T-helper 1 cell treated with Interleukin-12 subunit alpha and Interleukin-12 subunit beta and Interleukin-4 antibody, amounts not matched to agents 30 ng/mL and 1 ng/mL, for 36 hours (primary cell): ENCODE results near the gene EXPH5. TPM values are rescaled to one million over a fixed set of nuclear protein-coding genes. Genes with fewer than 3 reads are reported as not detected.

Source experiments
- intact Hi-C: fragments of 100-400 bp; cut with micrococcal nuclease; formaldehyde crosslinking; loops from one replicate; pipeline ENCODE4 v1.15.1; 2024
- total RNA-seq: library from RNA; stranded (reverse); gene quantifications from 2 replicates; pipeline ENCODE4 v1.2.3, GENCODE V29; 2022

EXPH5 gene
- total RNA-seq, 1 donor from 2014 or later: 0.88 TPM

DNA sequence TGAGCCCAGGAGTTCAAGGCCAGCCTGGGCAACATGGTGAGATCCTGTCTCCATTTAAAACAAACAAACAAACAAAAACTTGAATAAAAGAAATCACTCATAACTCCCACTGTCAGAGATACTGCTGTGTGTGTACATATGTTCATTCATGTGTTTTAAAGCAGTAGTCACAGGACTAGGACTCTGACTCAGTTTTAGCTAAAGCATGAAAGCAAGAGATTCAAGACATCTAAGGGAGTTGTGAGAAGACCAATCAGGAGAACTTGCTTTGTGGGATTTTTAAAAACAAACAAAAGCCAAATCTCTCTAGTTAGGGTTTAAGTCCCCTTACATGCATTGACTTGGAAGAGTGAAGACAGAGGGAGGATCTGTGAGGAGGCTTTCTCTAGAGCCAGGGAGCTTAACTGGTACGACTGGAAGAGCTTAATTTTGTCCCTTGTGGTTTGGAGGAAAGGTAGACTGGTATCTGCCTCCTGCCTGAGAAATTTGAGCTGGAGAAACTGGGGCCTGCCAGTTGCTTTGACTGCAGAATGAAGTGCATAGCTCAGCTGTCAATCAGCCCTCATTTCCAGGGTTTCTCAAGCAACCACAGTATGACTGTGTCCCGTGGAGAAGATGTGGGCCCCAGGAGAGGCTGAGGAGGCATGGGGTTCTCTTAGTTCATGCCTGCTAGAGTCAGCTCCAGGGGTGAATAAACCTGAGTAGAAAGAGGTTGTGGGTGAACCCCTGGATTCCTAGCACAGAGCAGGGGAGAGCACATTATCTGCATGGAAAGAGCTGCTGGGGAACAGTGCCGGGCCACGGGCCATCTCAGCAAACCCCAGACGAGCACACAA is 30.6 kb downstream of the EXPH5 start:
- intact Hi-C loops: no loop called here

DNA sequence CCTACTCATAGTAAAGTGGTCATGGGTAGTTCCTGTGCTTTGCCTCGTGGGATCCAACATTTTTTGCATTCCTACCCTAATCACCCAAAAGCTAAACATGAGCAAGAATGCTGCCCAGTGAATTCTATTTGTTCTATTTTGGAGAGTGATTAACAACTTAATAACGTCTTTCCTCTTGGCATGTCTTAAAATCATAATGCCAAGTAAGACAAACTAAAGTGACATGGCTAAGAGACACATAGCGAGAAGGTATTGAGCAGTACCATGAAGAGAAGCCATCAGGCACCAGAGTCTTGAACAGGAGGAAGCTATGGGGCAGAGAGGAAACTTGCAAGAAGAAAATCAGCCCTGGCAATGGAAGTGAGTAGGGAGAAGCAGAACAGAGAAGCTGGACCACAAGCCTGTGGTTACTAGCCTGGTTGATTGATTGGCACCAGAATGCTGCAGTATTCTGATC is 32.0 kb downstream of the EXPH5 start:
- intact Hi-C loops: no loop called here

- intact Hi-C loops: no loop called here
These were observed 33.7 kb downstream of the EXPH5 start for GRCh38 chr11:108559904-108560303.

- intact Hi-C loops: no loop called here
These were observed 34.2 kb downstream of the EXPH5 start for GRCh38 chr11:108559340-108559739.

- intact Hi-C loops: no loop called here
These were observed 35.3 kb downstream of the EXPH5 start for GRCh38 chr11:108558222-108558621.

DNA sequence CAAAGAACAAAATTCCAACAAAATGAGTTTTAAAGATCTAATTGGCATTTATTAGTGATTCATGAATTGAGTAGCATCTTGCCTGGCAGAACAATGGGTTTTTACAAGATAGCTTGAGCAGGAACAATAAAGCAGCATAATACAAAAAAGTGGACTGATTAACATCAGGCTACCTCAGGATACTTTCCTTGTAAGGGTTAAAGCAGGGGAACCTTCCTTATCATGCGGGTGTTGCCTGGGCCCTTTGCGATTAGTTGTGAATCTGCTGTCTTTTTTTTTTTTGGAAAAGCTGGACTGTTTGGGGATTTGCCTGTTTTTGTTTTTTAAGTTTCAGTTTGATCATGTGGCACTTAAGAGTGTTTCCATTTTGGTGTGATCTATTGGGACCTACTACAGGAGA is 37.5 kb downstream of the EXPH5 start:
- intact Hi-C loops: no loop called here

- intact Hi-C loops: no loop called here
These were observed 41.7 kb downstream of the EXPH5 start for GRCh38 chr11:108551651-108552462.

DNA sequence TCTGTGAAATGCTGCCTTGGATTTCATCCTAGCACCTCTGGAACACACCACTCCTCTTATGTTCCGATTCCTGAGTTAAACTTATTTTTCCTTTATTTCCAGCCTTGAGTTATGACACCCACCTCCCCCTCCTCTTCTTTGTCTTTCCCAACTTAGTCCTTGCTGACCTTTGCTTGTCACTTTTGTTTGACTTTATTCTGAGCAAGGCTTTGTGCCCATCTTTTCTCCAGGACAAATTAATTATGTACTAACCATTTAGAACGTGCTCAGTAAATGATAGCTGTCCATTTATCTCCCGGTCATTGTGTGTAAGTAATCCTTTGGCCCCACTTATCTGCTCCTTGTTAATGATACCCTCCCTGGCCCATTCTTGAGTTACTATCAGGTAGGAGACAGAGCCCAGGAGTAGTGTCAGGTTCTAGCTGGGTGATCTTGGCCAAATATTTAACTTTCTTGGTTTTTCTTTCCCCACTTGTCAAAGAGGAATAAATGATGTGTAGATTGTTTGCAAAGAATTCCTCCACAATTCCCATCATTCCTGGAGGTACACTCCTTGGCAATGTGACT is 44.2 kb downstream of the EXPH5 start:
- intact Hi-C loops: no loop called here

DNA sequence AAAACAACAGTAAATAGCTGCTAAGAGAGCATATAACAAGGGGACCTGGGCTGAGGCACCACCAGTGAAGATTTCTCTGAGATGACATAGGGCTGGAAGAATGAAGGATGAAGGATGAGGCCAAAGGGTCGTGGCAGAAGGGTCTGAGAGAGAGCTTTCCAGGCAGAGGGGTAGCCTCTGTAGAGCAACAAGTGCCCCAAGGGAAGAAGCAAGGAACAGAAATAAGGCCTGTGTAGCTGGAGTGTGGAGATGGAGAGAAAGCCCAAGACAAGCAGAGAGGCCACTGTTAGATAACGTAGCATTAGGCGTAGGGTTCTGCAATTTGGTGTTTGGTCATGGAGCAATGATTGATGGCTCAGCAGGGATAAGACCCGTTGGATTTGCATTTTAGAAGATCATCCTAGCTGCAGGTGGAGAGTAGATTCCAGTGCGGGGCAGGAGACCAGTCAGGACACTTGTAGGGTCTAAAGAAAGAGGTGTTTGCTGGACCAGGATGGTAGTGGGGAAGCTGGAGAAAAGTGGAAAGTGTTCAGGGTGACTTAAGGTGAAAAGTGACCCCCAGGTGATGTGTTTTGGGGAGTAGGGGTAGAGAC is 47.6 kb downstream of the EXPH5 start:
- intact Hi-C loops: no loop called here

DNA sequence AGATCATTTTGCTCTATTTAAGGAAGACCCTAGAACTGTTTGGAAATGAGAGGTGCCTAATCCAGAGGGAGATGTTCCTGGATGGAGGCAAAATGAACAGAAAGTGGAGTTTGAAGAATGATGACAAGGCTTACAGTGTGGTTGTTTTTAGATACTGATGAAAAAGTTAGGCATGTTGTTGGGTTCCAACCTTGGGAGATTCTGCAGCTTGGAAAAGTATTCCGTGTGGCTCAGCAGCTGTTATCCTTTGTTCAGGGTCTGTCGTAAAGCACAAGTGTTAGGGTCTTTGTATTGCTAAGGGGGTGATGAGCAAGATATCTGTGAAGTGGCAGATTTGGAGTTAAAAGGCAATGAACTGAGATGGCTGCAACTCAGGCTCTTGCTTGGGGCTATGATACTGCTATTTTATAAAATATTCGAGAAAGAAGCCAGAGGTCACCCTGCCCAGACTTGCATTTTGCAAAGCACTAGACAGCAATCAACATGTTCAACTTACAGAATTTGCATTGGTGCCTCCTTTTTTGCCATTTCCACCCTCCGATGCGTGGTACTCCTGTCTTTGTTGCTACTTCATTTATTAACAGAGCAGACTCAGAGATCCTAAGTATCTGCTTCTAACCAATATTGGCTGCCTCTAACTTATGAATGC is 50.1 kb downstream of the EXPH5 start:
- intact Hi-C loops: no loop called here

DNA sequence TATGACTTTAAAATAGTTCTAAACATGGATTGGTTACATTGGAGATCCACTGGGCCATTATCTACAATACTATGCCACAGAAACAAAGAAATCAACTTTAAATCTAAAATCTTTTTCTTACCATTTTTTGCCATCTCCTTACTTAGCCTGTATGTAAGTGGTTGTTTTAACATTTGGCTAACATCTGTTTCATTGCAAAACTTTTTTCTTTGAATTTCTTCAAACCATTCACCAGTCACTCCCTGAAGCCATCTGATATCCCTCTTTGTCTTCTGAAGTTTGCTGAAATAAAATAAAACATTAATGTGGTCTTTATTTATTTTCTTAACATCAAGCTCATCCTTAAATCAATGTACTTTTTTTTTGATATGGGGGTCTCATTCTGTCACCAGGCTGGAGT is 52.0 kb downstream of the EXPH5 start:
- intact Hi-C loops: no loop called here

GRCh38 chr11:108538502-108538901 is 55.1 kb downstream of the EXPH5 start:
- intact Hi-C loops: no loop called here

DNA sequence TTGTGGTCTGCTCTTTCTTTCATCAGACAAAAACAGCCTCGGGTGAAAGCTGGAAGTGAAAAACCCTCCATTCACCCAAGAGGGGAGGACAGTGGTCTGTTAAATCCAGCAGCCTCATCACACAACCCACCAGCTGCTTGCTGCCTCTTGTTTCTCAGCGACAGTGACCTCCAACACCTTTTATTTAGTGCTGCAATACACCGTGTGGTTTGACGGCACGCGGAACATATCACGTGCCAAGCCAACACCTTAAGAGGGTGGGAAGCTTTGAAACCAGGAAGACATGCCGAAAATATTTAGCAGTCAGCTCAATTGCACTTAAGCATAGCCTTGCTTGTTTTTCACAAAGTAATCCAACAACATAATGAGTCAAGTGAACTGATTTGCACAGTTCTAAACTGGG is 55.5 kb downstream of the EXPH5 start:
- intact Hi-C loops: no loop called here

DNA sequence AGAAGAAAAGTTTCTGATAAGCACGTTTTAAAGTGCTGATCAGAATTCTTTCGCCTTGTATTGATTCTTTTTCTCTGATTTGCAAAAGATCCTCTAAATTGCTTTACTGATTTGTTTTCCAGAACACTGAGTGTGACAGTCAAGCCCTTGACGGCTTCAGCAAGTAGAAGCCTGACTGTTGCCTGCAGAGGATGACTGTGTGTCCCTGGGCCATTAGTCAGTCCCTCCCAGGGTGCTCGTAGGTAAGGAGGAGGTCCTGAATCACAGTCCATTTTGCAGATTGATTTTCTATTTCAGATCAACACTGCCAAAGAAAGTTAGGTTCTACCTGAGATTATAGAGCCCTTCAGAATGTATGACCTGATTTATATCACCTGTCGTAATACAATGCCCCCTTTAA is 56.8 kb downstream of the EXPH5 start:
- intact Hi-C loops: no loop called here

DNA sequence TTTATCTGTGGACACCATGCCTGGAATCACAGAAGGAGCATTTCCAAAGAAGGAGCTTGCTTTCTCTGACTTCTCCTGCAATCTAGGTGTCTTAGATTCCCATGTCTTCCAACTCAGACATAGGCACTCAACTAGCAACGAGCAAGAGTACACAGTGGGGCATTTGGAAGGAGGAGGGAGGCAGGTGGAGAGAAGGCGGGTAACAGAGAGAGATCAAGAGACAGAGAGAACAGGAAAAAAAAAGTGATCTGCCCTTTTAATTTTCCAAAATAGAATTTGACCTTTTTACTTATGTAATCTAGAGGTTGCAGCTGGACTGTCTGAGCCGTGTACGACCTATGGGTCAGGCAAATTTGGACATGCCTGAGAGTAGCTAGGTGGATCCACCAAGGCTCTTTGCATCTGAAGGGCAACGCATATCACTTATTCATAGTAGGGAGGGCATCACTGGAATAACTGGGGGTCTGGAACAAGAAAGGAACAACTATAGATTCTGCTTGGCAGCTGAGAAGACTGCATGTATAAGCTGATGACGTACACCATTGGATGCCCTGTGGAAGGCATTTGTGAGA is 58.1 kb downstream of the EXPH5 start:
- intact Hi-C loops: no loop called here

DNA sequence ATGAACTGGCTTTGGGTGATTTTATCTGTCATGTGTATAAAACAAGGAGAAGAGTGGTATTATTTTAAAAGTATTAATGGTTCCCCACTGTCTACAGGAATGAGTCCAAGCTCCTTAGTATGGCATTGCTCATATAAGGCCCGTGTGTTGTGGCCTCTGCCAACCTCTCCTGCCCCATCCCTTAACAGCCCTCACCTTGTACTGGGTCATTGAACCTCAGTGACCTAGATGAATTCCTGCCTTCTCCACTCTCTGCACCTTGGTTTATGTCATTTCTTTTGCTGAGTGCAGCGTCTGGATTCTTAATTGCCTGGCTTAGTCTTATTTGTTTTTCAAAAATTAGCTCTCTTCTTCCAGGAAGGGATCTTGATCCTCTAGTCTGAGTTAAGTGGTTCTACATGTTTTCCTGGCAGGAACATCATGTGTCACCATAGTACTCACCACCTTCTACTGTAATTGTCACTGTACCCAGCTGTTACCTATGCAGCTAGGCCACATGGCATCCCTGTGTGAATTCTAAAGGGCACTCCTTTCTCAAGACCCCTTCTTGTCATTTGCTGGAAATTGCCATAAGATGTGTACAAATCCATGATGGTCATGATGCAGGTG is 59.2 kb downstream of the EXPH5 start:
- intact Hi-C loops: no loop called here

DNA sequence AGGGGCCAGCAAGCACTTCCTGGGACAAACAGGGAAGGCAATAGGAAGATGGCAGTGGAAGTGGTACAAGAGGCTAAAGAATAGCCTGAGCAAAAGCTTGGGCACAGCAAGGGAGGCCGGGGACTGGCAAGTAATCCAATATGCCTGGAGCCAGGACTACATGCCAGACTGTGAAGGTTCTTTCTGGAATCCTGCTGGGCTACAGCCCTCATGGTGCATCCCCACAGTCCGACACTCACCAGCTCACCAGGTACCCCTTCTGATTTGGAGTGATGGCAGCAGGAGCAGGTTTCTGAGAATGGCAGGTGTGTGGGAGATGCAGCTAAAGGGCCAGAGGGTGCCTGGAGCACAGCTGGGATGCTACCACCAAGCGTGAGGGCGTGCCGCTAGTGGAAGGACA is 63.1 kb downstream of the EXPH5 start:
- intact Hi-C loops: no loop called here

DNA sequence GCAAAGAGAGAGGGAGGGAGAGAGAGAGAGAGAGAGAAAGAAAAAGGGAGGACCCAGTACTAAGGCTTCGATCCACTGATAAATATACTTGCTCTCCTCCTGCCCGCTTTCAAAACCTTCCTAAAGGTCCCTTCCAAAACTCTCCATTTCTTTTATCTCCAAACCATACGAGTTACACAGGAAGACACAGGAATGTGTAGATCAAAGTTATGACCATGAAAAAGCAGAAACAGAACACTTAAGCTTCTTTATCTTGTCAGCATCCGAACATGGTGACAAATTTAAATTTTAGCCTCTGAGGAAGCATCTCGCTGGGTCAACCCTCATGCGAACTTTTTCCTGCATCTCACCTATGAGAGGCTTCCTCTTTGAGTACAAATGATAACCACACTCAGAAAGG is 66.2 kb downstream of the EXPH5 start:
- intact Hi-C loops: no loop called here

- intact Hi-C loops: no loop called here
These were observed 68.4 kb downstream of the EXPH5 start for GRCh38 chr11:108525161-108525560.

DNA sequence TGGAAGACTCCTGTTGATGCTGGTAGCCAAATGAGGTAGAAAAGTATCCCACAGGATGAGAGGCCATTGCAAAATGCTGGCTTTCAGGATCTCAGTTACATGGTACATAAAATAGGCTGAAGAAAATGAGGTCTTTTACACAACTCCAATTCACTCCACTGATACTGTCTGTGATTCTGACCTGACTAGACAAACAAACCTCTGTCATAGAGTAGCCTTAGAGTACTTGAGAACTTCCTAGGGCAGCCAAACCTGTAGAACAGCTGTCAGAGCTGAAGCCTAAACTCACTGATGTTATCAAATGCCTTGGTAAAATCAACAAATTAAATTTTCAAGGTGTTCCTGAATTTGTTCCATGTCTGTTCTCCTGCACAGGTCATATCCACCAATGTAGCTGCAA is 69.1 kb downstream of the EXPH5 start:
- intact Hi-C loops: no loop called here

DNA sequence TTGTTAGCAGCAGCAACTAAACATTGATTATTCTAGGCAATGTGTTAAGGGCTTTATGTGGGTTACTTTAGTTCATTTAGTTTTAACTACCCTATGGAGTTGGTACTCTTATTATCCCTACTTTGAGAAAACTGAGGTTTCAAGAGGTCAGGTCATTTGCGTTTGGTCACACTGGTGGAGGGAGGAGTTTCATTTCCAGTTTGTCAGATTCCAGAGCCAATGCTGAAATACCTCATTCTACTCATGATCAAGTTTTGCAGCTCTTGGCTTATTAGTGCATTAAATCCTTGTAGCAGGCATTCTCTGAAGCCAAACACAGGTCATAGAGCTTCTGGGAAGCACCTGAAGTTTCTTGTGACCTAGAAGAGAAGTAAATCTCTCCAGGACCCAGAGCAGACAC is 71.2 kb downstream of the EXPH5 start:
- intact Hi-C loops: no loop called here
